Esophagus squamous epithelium (tissue), 5 donors: ENCODE data around the gene MID1IP1. TPM values are rescaled to one million over a fixed set of nuclear protein-coding genes. Genes with fewer than 3 reads are reported as not detected.

Experiments used
- DNase-seq: peaks from one replicate; lab custom pipeline; 2025; lab: John Stamatoyannopoulos, UW
- H3K27ac ChIP-seq, 4 donors: fragments of 200-600 bp; sonication (generic); one replicate each; pipeline ENCODE4 v1.5.1; 2016 to 2019; ENCODE audit warnings: mild to moderate bottlenecking in 1 of 4
- H3K27me3 ChIP-seq, 4 donors: fragments of 200-600 bp; sonication (generic); 1 replicate in 3 of 4; 2 replicates in 1 of 4; pipeline versions ENCODE4 v1.5.1 to v1.6.0; 2017 to 2021; ENCODE audit warnings: antibody characterized with exemption in 1 of 4
- H3K36me3 ChIP-seq, 3 donors: fragments of 200-600 bp; sonication (generic); one replicate each; pipeline ENCODE4 v1.5.1; 2016 to 2019
- H3K4me1 ChIP-seq, 3 donors: fragments of 200-600 bp; sonication (generic); one replicate each; pipeline ENCODE4 v1.5.1; 2017 to 2019
- H3K4me3 ChIP-seq, 4 donors: fragments of 200-600 bp; sonication (generic); 1 replicate in 3 of 4; 2 replicates in 1 of 4; pipeline ENCODE4 v1.5.1; 2016 to 2019; ENCODE audit warnings: mild to moderate bottlenecking in 2 of 4, moderate library complexity in 1 of 4
- H3K9me3 ChIP-seq, 3 donors: fragments of 200-600 bp; sonication (generic); one replicate each; pipeline ENCODE4 v1.5.1; 2016 to 2019
- POLR2A ChIP-seq, 4 donors: fragments of 450-650 bp; IDR thresholded peaks; one replicate each; pipeline ENCODE4 v1.6.1; 2017; ENCODE audit warnings: antibody characterized with exemption in 4 of 4, mild to moderate bottlenecking in 4 of 4, moderate library complexity in 3 of 4
- WGBS, 2 donors: methylation state at CpG; one replicate each; pipeline ENCODE4 v1.1.5; 2018; 5-methylcytosine and 5-hydroxymethylcytosine counted together
- intact Hi-C: fragments of 100-400 bp; cut with DNase I; formaldehyde crosslinking; loops from one replicate; pipeline ENCODE4 v1.15.0; 2022
- total RNA-seq, 4 donors: library from RNA; depleted of rRNA; stranded (reverse); fragments of >200 nt; gene quantifications; one replicate each; pipeline ENCODE4 v1.1.0, GENCODE V29; 2016
- TF ChIP-seq, protein P1 (sequence below), 6 experiments: fragments of 450-650 bp in 4 of 6; fragments of 200-600 bp in 2 of 6; sonication (generic) in 2 of 6; IDR thresholded peaks; one replicate each; pipeline ENCODE4 v1.5.1; 2016 to 2019; ENCODE audit warnings: antibody characterized with exemption in 6 of 6, mild to moderate bottlenecking in 4 of 6, moderate library complexity in 4 of 6
- donor health status: DM: yes; HTN: yes; CAD: no.

Gene MID1IP1, protein sequence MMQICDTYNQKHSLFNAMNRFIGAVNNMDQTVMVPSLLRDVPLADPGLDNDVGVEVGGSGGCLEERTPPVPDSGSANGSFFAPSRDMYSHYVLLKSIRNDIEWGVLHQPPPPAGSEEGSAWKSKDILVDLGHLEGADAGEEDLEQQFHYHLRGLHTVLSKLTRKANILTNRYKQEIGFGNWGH
- total RNA-seq: 10 to 100 TPM; 42.6 to 56.1 (median 49.8) TPM

DNA sequence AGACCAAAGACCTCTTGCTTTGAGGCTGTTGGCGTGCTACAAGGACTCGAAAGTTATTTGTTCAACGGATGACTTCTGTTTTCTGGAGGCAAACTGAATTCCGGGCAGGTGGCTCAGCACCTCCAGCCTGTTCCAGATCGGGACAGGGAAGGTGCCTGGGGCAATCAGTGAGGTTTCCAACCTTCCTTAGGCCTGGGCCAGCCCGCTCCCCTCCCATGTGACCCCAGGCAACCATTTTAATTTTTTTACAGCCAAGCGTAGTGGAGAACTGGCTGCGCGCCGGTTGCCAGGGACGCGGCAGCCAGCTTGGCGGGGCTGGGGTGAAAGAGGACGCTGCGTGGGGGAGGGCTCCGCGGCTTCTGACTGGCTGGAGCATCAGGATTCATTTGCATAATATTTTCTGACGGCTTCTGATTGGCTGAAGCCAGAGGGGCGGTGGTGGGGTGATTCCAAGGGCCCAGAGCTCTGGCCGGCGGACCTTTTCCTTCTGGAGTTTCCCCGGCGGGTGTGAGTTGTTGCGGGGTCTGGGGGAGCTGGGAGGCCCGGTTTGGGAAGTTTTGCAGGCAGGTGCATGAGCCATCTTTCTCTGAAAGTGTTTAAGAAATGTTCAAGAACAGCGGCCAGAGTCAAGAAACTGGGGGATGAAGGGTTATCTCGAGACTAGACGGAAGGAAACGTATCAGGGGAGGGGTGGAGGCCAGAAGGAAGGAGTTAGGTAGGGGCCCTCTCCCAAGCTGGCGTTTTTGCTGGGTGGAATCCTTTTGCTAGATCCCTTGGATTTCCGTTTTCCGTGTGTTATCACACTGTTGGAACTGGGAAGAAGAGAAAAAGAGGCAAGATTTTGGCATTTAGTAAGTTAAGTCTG, at the start of gene MID1IP1:
MID1IP1 (plus strand) TSS at position 479 of the 865 bp plus-strand sequence. CDS start 3,488 bp downstream, outside the sequence.
- H3K4me1 ChIP-seq: peaks cover 0 to 25% (median 6%) of the 10 kb centered on the region in 3 donors

DNA sequence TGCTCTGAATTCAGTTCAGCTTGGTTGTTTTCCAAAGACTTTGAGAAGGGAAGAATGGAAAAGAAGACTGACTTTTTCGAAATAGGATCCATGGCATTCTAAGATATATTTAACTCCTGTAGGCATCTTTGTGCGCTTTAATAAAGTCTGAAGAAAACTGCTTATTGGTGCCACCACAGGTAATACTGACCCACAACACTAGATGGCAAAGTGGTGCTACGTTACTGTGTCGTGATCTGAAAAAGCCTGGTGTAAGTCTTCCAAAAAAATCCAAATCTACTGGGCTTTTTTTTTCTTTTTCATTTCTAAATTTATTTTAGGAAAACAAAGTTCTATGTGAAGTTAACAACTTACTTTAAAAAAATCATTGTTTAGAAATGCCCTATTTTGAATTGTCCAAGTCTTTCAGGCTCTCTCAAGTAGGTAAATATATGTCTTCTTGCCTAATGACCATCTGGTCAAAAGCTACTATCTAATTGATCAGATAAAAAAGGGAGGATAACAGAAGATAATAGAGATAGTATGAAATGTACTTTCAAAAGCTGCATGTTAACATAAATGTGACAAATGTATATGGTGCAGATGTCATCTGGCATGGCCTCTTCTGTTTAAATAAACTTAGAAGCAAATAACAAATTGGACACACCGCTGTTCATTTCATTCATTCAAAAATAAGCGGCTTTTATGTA, 47.0 kb upstream of the MID1IP1 start:
- Histone ChIP-seq H3K9me3 (no peaks in the 10 kb centered on the region), H3K4me3 (no peak overlapping the region), H3K27ac (no peak overlapping the region), H3K27me3 (peaks cover 0 to 2% (median 0%) of the 10 kb centered on the region in 4 donors), H3K4me1 (no peaks in the 10 kb centered on the region), H3K36me3 (no peaks in the 10 kb centered on the region)
- WGBS, 2 donors: 28 to 33% methylated on average over 6 of the region's 6 CpGs
- TF ChIP-seq POLR2A (IDR thresholded peaks at IDR 0.05): no peak
- TF ChIP-seq, protein P1, sequence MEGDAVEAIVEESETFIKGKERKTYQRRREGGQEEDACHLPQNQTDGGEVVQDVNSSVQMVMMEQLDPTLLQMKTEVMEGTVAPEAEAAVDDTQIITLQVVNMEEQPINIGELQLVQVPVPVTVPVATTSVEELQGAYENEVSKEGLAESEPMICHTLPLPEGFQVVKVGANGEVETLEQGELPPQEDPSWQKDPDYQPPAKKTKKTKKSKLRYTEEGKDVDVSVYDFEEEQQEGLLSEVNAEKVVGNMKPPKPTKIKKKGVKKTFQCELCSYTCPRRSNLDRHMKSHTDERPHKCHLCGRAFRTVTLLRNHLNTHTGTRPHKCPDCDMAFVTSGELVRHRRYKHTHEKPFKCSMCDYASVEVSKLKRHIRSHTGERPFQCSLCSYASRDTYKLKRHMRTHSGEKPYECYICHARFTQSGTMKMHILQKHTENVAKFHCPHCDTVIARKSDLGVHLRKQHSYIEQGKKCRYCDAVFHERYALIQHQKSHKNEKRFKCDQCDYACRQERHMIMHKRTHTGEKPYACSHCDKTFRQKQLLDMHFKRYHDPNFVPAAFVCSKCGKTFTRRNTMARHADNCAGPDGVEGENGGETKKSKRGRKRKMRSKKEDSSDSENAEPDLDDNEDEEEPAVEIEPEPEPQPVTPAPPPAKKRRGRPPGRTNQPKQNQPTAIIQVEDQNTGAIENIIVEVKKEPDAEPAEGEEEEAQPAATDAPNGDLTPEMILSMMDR (IDR thresholded peaks at IDR 0.05): peak in 4 of 6 experiments; percentile 54 to 66 (median 60)
- DNase-seq: no peak
- intact Hi-C loops: no loop called here

More for the DNA sequence above, at the start of gene MID1IP1:
- TF ChIP-seq, protein P1 (IDR thresholded peaks at IDR 0.05): no peak
- TF ChIP-seq POLR2A (IDR thresholded peaks at IDR 0.05): peak in 2 of 4 donors; percentile 48 to 59
- Histone ChIP-seq H3K27me3 (no peaks in the 10 kb centered on the region), H3K27ac (peak within 1 kb of the TSS; percentile 86 to 96 (median 93)), H3K9me3 (no peaks in the 10 kb centered on the region), H3K36me3 (no peaks in the 10 kb centered on the region), H3K4me3 (peak within 1 kb of the TSS; percentile 32 to 69 (median 46))
- WGBS, 2 donors: 6 to 27% methylated on average over 10 to 22 of the region's 32 CpGs
- intact Hi-C loops: no loop called here
- DNase-seq: peak; percentile 8

DNA sequence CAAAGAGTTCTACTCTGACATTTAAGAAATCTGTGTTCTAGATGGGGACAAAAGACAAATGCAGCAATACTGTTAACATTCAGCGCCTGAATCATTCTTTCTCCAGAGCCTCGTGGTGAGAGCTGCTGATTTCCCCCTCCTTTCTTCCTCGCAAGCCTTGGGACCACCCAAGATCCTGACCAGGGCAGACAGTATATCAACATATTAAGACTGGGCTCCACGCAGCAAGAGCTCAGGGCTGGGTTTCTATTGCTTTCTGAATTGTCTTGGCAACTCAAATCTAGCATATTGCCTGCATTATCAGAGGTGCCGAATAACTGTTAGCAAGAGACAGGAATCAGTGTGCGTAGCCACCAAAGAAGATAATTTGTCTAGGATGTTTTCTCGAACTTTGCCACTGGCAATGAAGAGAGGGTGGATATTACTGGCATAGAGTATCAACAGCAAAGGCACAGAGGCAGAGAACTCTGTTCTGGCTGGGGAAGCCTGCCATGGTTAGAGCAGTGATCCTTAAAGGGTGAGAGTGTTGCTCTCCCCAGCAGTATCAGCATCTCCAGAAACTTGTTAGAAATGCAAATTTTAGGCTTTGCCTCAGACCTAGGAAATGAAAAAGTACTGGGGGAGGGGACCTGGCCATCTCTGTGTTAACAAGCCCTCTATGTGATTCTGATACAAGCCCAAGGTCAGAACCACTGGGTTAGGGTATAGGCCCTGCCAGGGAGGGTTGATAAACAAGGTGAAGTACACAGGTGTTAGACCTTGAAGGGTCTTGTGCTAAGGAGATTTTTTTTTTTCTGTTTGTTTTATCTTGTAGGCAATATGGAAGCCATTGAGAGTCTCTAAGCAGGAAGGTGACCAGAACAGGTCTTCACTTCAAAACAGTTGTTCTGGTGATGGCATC, 46.2 kb upstream of the MID1IP1 start:
- WGBS, 2 donors: 64 to 68% methylated on average over 6 to 7 of the region's 7 CpGs
- DNase-seq: no peak
- H3K27ac ChIP-seq: no peak overlapping the region
- H3K9me3 ChIP-seq: no peaks in the 10 kb centered on the region
- TF ChIP-seq, protein P1 (IDR thresholded peaks at IDR 0.05): no peak
- no peak for TF ChIP-seq POLR2A (IDR thresholded peaks at IDR 0.05)
- no peaks in the 10 kb centered on the region for H3K4me1 ChIP-seq
- intact Hi-C loops: no loop called here
- peaks cover 0 to 2% (median 0%) of the 10 kb centered on the region in 4 donors for H3K27me3 ChIP-seq
- no peaks in the 10 kb centered on the region for H3K36me3 ChIP-seq
- H3K4me3 ChIP-seq: no peak overlapping the region

DNA sequence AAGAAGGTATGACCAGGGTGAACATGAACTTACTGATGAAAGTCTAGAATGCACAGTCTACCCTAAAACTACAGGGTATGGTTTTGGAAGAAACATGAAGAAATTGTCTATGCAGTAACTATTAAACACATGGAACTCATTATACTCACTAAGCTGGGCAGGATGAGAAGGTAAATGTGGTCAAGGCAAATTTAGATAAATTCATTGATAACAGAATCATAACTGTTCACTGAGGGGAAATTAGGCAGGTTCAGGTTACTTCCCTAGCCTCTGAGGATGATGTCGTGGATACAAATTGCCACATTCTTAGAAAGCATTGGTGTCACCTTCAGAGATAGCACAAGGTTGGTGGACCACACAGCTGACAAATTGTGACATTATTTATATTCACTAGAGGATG, 40.4 kb upstream of the MID1IP1 start:
- intact Hi-C loops: loop anchor here (10.0 kb wide), 1 partner anchor 394 kb away; no protein-coding TSS in a partner anchor
- H3K36me3 ChIP-seq: no peaks in the 10 kb centered on the region
- WGBS, 2 donors: 60 to 67% methylated on average over 1 of the region's 1 CpG
- H3K27ac ChIP-seq: no peak overlapping the region
- no peaks in the 10 kb centered on the region for H3K4me1 ChIP-seq
- DNase-seq: no peak
- H3K9me3 ChIP-seq: no peaks in the 10 kb centered on the region
- no peak for TF ChIP-seq POLR2A (IDR thresholded peaks at IDR 0.05)
- TF ChIP-seq, protein P1 (IDR thresholded peaks at IDR 0.05): no peak
- H3K27me3 ChIP-seq: no peaks in the 10 kb centered on the region
- H3K4me3 ChIP-seq: no peak overlapping the region
